ENCODE results near the gene DPEP1.

- TF ChIP-seq GATA3 (IDR thresholded peaks at IDR 0.05; ENCODE audit: low read depth, low read length) (no peak), GATA2 (IDR thresholded peaks at IDR 0.05; ENCODE audit: low read depth, low read length) (no peak)
Measured at GRCh38 chr16:89612415-89613166, 851 bp upstream of the DPEP1 start.
